Loucy (cell line): ENCODE data around the gene ICAM1.
A peak's percentile ranks its signal among the peaks of the same experiment; 100 is the strongest.

ENCODE experiments used
- H2AFZ ChIP-seq: fragments of 200-600 bp; sonication (generic); 2 replicates; pipeline ENCODE4 v1.6.0; 2016; ENCODE audit warnings: antibody characterized with exemption, mild to moderate bottlenecking, low read length, moderate library complexity
- H3F3A ChIP-seq: fragments of 200-600 bp; 2 replicates; pipeline ENCODE4 v1.6.0; 2016; ENCODE audit warnings: antibody characterized with exemption, low read depth, mild to moderate bottlenecking
- H3K27me3 ChIP-seq: fragments of 200-600 bp; sonication (generic); 2 replicates; pipeline ENCODE4 v1.6.1; 2014; ENCODE audit warnings: low read length, mild to moderate bottlenecking; ENCODE audit not compliant: insufficient read depth, poor library complexity, severe bottlenecking
- H3K36me3 ChIP-seq: fragments of 200-600 bp; sonication (generic); 2 replicates; pipeline ENCODE4 v1.6.1; 2016; ENCODE audit warnings: low read length; ENCODE audit not compliant: insufficient read depth
- H3K4me1 ChIP-seq: fragments of 200-600 bp; sonication (generic); 2 replicates; pipeline ENCODE4 v1.5.1; 2014; ENCODE audit warnings: low read length, mild to moderate bottlenecking; ENCODE audit not compliant: insufficient read depth, poor library complexity, severe bottlenecking
- H3K4me2 ChIP-seq: fragments of 200-600 bp; sonication (generic); 2 replicates; pipeline ENCODE4 v1.6.0; 2014; ENCODE audit warnings: antibody characterized with exemption, low read length, low read depth, mild to moderate bottlenecking; ENCODE audit not compliant: poor library complexity, severe bottlenecking
- H3K4me3 ChIP-seq: fragments of 200-600 bp; sonication (generic); 2 replicates; pipeline ENCODE4 v1.5.1; 2014; ENCODE audit warnings: low read length, mild to moderate bottlenecking, mixed read lengths; ENCODE audit not compliant: poor library complexity, severe bottlenecking
- H3K79me2 ChIP-seq: fragments of 200-600 bp; sonication (generic); 2 replicates; pipeline ENCODE4 v1.6.1; 2014; ENCODE audit warnings: low read length; ENCODE audit not compliant: insufficient read depth
- H3K9ac ChIP-seq: fragments of 200-600 bp; sonication (generic); 2 replicates; pipeline ENCODE4 v1.6.0; 2014; ENCODE audit warnings: mild to moderate bottlenecking, low read depth, low read length, moderate library complexity; ENCODE audit not compliant: poor library complexity, severe bottlenecking
- H3K9me2 ChIP-seq: fragments of 200-600 bp; sonication (generic); replicated peaks from 2 replicates; pipeline ENCODE4 v1.6.1; 2016; ENCODE audit warnings: low read depth, low read length, mixed read lengths
- H3K9me3 ChIP-seq: fragments of 200-600 bp; sonication (generic); 2 replicates; pipeline ENCODE4 v1.6.1; 2014; ENCODE audit warnings: mild to moderate bottlenecking, antibody characterized with exemption, low read length, low read depth; ENCODE audit not compliant: insufficient read depth
- H4K20me1 ChIP-seq: fragments of 200-600 bp; sonication (generic); 2 replicates; pipeline ENCODE4 v1.6.0; 2014; ENCODE audit warnings: antibody characterized with exemption, low read length, mild to moderate bottlenecking; ENCODE audit not compliant: insufficient read depth, poor library complexity, severe bottlenecking
- CTCF ChIP-seq: fragments of 200-600 bp; sonication (generic); conservative IDR thresholded peaks from 2 replicates; pipeline ENCODE4 v1.5.1; 2014; ENCODE audit warnings: mild to moderate bottlenecking, antibody characterized with exemption, low read length
- EZH2phosphoT487 ChIP-seq: fragments of 200-600 bp; IDR thresholded peaks from 2 replicates; pipeline ENCODE4 v1.6.1; 2018; ENCODE audit warnings: antibody characterized with exemption, mild to moderate bottlenecking, moderate library complexity, borderline replicate concordance

ICAM1 gene

GRCh38 chr19:10295305-10295846, 24.5 kb downstream of the ICAM1 start:
- no peaks in the 10 kb centered on the region for H3F3A ChIP-seq
- H3K9me2 ChIP-seq, result no peaks in the 10 kb centered on the region
- no peaks in the 10 kb centered on the region for H3K27me3 ChIP-seq
- TF ChIP-seq CTCF, result no peak
- TF ChIP-seq EZH2phosphoT487, result no peak
- no peak overlapping the region for H3K4me2 ChIP-seq
- no peak overlapping the region for H3K4me3 ChIP-seq
- no peak overlapping the region for H3K9ac ChIP-seq
- no peaks in the 10 kb centered on the region for H3K36me3 ChIP-seq
- H3K9me3 ChIP-seq, result no peaks in the 10 kb centered on the region
- H2AFZ ChIP-seq, result no peak overlapping the region
- H3K79me2 ChIP-seq, result no peaks in the 10 kb centered on the region
- no peaks in the 10 kb centered on the region for H4K20me1 ChIP-seq
- no peaks in the 10 kb centered on the region for H3K4me1 ChIP-seq

GRCh38 chr19:10295847-10296591, 25.1 kb downstream of the ICAM1 start:
- Histone ChIP-seq H2AFZ (no peak overlapping the region), H3K36me3 (no peaks in the 10 kb centered on the region), H3K4me3 (no peak overlapping the region), H3K4me2 (no peak overlapping the region), H3K9ac (no peak overlapping the region), H3K27me3 (no peaks in the 10 kb centered on the region), H4K20me1 (no peaks in the 10 kb centered on the region), H3K4me1 (no peaks in the 10 kb centered on the region), H3K9me2 (no peaks in the 10 kb centered on the region), H3K79me2 (no peaks in the 10 kb centered on the region), H3F3A (no peaks in the 10 kb centered on the region), H3K9me3 (no peaks in the 10 kb centered on the region)
- TF ChIP-seq EZH2phosphoT487 (no peak), CTCF (no peak)

GRCh38 chr19:10299545-10300458, 28.9 kb downstream of the ICAM1 start:
- Histone ChIP-seq H3K4me1 (no peaks in the 10 kb centered on the region), H3K9me2 (no peaks in the 10 kb centered on the region), H3K79me2 (no peaks in the 10 kb centered on the region), H3K9ac (no peak overlapping the region), H3F3A (no peaks in the 10 kb centered on the region), H2AFZ (peak overlapping the region; percentile 5; the same call in 1 of the 2 replicates), H3K4me2 (no peak overlapping the region), H4K20me1 (no peaks in the 10 kb centered on the region), H3K4me3 (no peak overlapping the region), H3K27me3 (no peaks in the 10 kb centered on the region), H3K36me3 (no peaks in the 10 kb centered on the region), H3K9me3 (no peaks in the 10 kb centered on the region)
- TF ChIP-seq CTCF, result no peak
